Upper lobe of left lung (tissue), 6 donors: ENCODE data around the gene GPR15LG. TPM values are rescaled to one million over a fixed set of nuclear protein-coding genes. Genes with fewer than 3 reads are reported as not detected.

Experiments
- ATAC-seq, 2 donors: fragments of 200-7000 bp; cut with Tn5 transposase; one replicate each; pipeline ENCODE4 v1.9.1; 2022; ENCODE audit warnings: mild to moderate bottlenecking in 2 of 2, moderate library complexity in 2 of 2; ENCODE audit not compliant: low FRiP score in 2 of 2
- DNase-seq, 2 donors: peaks; one replicate each; pipeline ENCODE4 v3.0.0-alpha.2; 2019 to 2020
- H3K27ac ChIP-seq, 4 donors: fragments of 200-600 bp; sonication (generic); one replicate each; pipeline ENCODE4 v1.5.1; 2016 to 2019
- H3K27me3 ChIP-seq, 4 donors: fragments of 200-600 bp; sonication (generic); one replicate each; pipeline ENCODE4 v1.5.1; 2017 to 2019
- H3K36me3 ChIP-seq, 4 donors: fragments of 200-600 bp; sonication (generic); one replicate each; pipeline ENCODE4 v1.5.1; 2016 to 2019
- H3K4me1 ChIP-seq, 4 donors: fragments of 200-600 bp; sonication (generic); one replicate each; pipeline ENCODE4 v1.5.1; 2018 to 2019
- H3K4me3 ChIP-seq, 4 donors: fragments of 200-600 bp; sonication (generic); one replicate each; pipeline ENCODE4 v1.5.1; 2017 to 2019; ENCODE audit warnings: mild to moderate bottlenecking in 2 of 4, moderate library complexity in 1 of 4
- H3K9me3 ChIP-seq, 4 donors: fragments of 200-600 bp; sonication (generic); one replicate each; pipeline ENCODE4 v1.5.1; 2018 to 2019
- EP300 ChIP-seq, 4 donors: sonication (generic); formaldehyde crosslinking; IDR thresholded peaks; one replicate each; pipeline ENCODE4 v1.5.1; 2017; ENCODE audit warnings: antibody characterized with exemption in 4 of 4, control low read depth in 2 of 4
- POLR2A ChIP-seq, 4 donors: fragments of 450-650 bp; IDR thresholded peaks; one replicate each; pipeline ENCODE4 v1.5.1; 2016 to 2017; ENCODE audit warnings: antibody characterized with exemption in 4 of 4, mild to moderate bottlenecking in 2 of 4
- POLR2AphosphoS5 ChIP-seq, 2 donors: sonication (generic); formaldehyde crosslinking; IDR thresholded peaks; one replicate each; pipeline ENCODE4 v1.5.1; 2017; ENCODE audit warnings: antibody characterized with exemption in 2 of 2
- WGBS, 2 donors: methylation state at CpG; one replicate each; pipeline ENCODE4 v1.1.5; 2017 to 2018; 5-methylcytosine and 5-hydroxymethylcytosine counted together
- total RNA-seq, 6 donors: library from RNA; depleted of rRNA in 4 of 6; stranded (reverse); fragments of >200 nt in 4 of 6; gene quantifications; one replicate each; pipeline versions ENCODE4 v1.1.0 to v1.2.1, GENCODE V29; 2016 to 2021
- TF ChIP-seq, protein P1 (sequence below), 6 experiments: fragments of 450-650 bp in 4 of 6; fragments of 200-600 bp in 2 of 6; sonication (generic) in 2 of 6; IDR thresholded peaks; one replicate each; pipeline ENCODE4 v1.5.1; 2016 to 2019; ENCODE audit warnings: antibody characterized with exemption in 6 of 6
- donor health status: DM: no; HTN: no; CAD: no; lungs with moderate emphysema.
- donor health status: DM: no; HTN: yes; CAD: no; lungs with severe emphysema.

GPR15LG gene
- total RNA-seq, 6 donors from 2014 or later, result 0.37 TPM; not detected in 5

DNA sequence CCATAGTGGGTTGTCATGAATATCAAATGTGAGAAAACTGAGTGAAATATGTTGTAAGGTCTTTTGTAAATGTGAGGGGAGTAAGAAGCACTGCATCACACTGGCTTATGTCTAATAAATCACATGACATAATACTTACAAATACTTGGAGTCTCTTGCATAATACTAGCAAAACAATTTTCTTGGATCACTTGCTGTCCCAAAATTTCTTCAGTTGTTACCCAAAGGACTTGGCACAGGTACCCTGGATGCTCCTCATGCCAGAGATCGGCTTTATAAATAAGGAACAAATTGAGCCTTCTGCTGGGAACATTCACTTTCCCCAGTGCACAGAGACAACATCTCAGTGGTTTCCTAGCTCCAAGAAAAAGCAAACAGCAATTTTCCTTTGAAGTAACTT, 56.8 kb downstream of the GPR15LG start:
- 58 to 69% methylated on average over 1 of the region's 1 CpG for WGBS, 2 donors

DNA sequence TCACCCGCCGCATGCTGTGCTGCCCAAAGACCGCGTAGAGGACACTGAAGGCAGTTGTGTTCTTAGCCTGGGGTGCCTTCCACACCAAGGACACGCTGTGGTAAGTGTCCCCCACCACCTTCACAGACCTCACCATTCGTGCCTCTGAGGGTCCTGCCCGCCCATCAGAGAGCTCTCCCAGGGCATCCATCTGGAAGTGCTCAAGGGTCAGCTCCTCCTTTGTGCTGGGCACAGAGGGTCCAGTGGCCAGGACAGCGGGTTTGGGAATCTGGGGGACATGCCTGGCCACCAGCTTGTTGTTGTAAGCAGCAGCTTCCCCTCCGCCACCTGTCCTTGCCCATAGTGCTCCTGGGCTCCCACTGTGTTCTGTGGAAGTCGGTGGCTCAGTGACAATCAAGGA, 58.8 kb downstream of the GPR15LG start:
- ATAC-seq, result no peak
- no peak for TF ChIP-seq EP300 (IDR thresholded peaks at IDR 0.05)
- no peak for TF ChIP-seq POLR2AphosphoS5 (IDR thresholded peaks at IDR 0.05)
- no peak for TF ChIP-seq POLR2A (IDR thresholded peaks at IDR 0.05)
- TF ChIP-seq, protein P1, sequence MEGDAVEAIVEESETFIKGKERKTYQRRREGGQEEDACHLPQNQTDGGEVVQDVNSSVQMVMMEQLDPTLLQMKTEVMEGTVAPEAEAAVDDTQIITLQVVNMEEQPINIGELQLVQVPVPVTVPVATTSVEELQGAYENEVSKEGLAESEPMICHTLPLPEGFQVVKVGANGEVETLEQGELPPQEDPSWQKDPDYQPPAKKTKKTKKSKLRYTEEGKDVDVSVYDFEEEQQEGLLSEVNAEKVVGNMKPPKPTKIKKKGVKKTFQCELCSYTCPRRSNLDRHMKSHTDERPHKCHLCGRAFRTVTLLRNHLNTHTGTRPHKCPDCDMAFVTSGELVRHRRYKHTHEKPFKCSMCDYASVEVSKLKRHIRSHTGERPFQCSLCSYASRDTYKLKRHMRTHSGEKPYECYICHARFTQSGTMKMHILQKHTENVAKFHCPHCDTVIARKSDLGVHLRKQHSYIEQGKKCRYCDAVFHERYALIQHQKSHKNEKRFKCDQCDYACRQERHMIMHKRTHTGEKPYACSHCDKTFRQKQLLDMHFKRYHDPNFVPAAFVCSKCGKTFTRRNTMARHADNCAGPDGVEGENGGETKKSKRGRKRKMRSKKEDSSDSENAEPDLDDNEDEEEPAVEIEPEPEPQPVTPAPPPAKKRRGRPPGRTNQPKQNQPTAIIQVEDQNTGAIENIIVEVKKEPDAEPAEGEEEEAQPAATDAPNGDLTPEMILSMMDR (IDR thresholded peaks at IDR 0.05), result no peak
- 79 to 92% methylated on average over 4 to 9 of the region's 10 CpGs for WGBS, 2 donors

More for the DNA sequence above, 56.8 kb downstream of the GPR15LG start:
- Histone ChIP-seq H3K36me3 (no peaks in the 10 kb centered on the region), H3K9me3 (no peaks in the 10 kb centered on the region), H3K27me3 (no peaks in the 10 kb centered on the region), H3K4me1 (no peaks in the 10 kb centered on the region), H3K4me3 (no peak overlapping the region), H3K27ac (no peak overlapping the region)
- ATAC-seq (no peak), DNase-seq (no peak)
- TF ChIP-seq POLR2AphosphoS5 (IDR thresholded peaks at IDR 0.05) (no peak), POLR2A (IDR thresholded peaks at IDR 0.05) (no peak), EP300 (IDR thresholded peaks at IDR 0.05) (no peak)
- TF ChIP-seq, protein P1 (IDR thresholded peaks at IDR 0.05), result no peak

DNA sequence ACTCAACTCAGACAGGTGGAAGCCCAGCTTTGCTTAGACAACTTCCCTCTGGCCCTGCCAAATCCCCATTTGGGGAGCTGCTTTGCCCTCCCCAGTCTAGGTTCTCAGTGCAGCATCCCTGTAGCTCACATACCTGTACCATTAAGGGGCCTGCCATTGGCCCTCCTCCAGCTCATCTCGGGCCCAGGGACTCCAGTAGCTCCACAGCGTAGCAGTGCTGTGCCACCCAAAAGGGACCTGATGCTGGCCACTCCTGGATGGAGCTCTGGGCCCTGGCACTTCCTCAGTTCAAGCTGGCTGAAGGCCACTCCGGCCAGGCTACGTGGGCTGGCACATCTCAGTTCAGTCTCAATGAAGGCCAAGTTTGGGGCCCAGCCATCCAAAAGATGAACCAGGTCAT, 60.3 kb downstream of the GPR15LG start:
- no peak overlapping the region for H3K27ac ChIP-seq
- WGBS, 2 donors, result 63 to 86% methylated on average over 4 of the region's 4 CpGs
- H3K9me3 ChIP-seq, result no peaks in the 10 kb centered on the region
- H3K27me3 ChIP-seq, result no peaks in the 10 kb centered on the region
- H3K36me3 ChIP-seq, result no peaks in the 10 kb centered on the region
- DNase-seq (no peak), ATAC-seq (no peak)
- H3K4me1 ChIP-seq, result no peaks in the 10 kb centered on the region
- no peak overlapping the region for H3K4me3 ChIP-seq
- TF ChIP-seq POLR2AphosphoS5 (IDR thresholded peaks at IDR 0.05) (no peak), EP300 (IDR thresholded peaks at IDR 0.05) (no peak), POLR2A (IDR thresholded peaks at IDR 0.05) (no peak)
- TF ChIP-seq, protein P1 (IDR thresholded peaks at IDR 0.05), result no peak

More for the DNA sequence above, 58.8 kb downstream of the GPR15LG start:
- H3K27me3 ChIP-seq, result no peaks in the 10 kb centered on the region
- no peak overlapping the region for H3K27ac ChIP-seq
- no peaks in the 10 kb centered on the region for H3K36me3 ChIP-seq
- no peak for DNase-seq
- H3K4me1 ChIP-seq, result no peaks in the 10 kb centered on the region
- no peak overlapping the region for H3K4me3 ChIP-seq
- no peaks in the 10 kb centered on the region for H3K9me3 ChIP-seq

DNA sequence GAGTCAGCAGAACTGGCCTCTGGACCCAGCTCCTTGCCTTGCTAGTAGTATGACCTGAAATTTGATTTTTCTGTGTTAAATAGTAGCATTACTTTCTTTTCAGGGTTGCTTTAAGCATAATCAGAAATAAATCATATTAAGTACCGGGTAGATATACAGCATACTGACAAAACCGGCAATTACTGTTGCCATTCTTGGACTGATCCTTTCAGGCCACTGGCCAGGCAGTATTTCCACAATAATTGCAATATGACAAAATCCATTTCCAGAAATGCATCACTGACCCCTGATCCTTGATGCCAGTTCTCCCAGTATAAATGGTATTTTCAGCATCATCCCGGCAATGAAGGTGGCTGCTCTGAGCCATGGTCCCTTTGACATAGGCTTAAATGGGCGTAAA, 60.9 kb downstream of the GPR15LG start:
- Histone ChIP-seq H3K27ac (no peak overlapping the region), H3K36me3 (no peaks in the 10 kb centered on the region), H3K4me1 (no peaks in the 10 kb centered on the region), H3K27me3 (no peaks in the 10 kb centered on the region), H3K4me3 (no peak overlapping the region), H3K9me3 (no peaks in the 10 kb centered on the region)
- no peak for ATAC-seq
- 91 to 94% methylated on average over 4 of the region's 4 CpGs for WGBS, 2 donors
- DNase-seq, result no peak
- no peak for TF ChIP-seq POLR2A (IDR thresholded peaks at IDR 0.05)
- TF ChIP-seq, protein P1 (IDR thresholded peaks at IDR 0.05), result no peak
- TF ChIP-seq POLR2AphosphoS5 (IDR thresholded peaks at IDR 0.05), result no peak
- TF ChIP-seq EP300 (IDR thresholded peaks at IDR 0.05), result no peak

Other genes with a start within 250 kb of the GPR15LG start
- gene GHITM, start 34.3 kb upstream of the GPR15LG start, total RNA-seq, result 100 to 1,000 TPM in 4 of 6 donors, 10 to 100 TPM in 2; 40.9 to 130 (median 113) TPM
- under 1 TPM in 4 of 6 donors, not detected in 2; 0.30 to 0.46 (median 0.33) TPM for gene CDHR1, start 20.7 kb downstream of the GPR15LG start, total RNA-seq
- not detected for gene LRIT2, start 51.7 kb downstream of the GPR15LG start, total RNA-seq
- gene LRIT1, start 67.7 kb downstream of the GPR15LG start, total RNA-seq, result not detected
- gene RGR, start 71.3 kb downstream of the GPR15LG start, total RNA-seq, result 10 to 100 TPM in 1 of 6 donors, under 1 TPM in 2, not detected in 3; 0.49 to 14.7 (median 0.91) TPM
- gene CCSER2, start 154.8 kb downstream of the GPR15LG start, total RNA-seq, result 10 to 100 TPM; 28.7 to 78.9 (median 52.6) TPM